Hepatocyte (in vitro differentiated cells): ENCODE results near the gene ASPSCR1. TPM values are rescaled to one million over a fixed set of nuclear protein-coding genes. Genes with fewer than 3 reads are reported as not detected.

Experiments used
- DNase-seq: peaks from one replicate; pipeline ENCODE4 v3.0.0-alpha.2; 2016; ENCODE audit warnings: low spot score
- H2AFZ ChIP-seq: fragments of 200-600 bp; sonication (generic); 2 replicates; pipeline ENCODE4 v1.6.0; 2016; ENCODE audit warnings: antibody characterized with exemption, mild to moderate bottlenecking
- H3K27ac ChIP-seq: fragments of 200-600 bp; sonication (generic); 2 replicates; pipeline ENCODE4 v1.5.1; 2016; ENCODE audit warnings: mild to moderate bottlenecking
- H3K27me3 ChIP-seq: fragments of 200-600 bp; sonication (generic); 2 replicates; pipeline ENCODE4 v1.6.1; 2016
- H3K36me3 ChIP-seq: fragments of 200-600 bp; sonication (generic); replicated peaks from 2 replicates; pipeline ENCODE4 v1.5.1; 2016; ENCODE audit warnings: low read depth; ENCODE audit not compliant: insufficient read depth
- H3K4me1 ChIP-seq: fragments of 200-600 bp; sonication (generic); 2 replicates; pipeline ENCODE4 v1.5.1; 2016; ENCODE audit warnings: mild to moderate bottlenecking, moderate library complexity; ENCODE audit not compliant: insufficient read depth
- H3K4me2 ChIP-seq: fragments of 200-600 bp; sonication (generic); 2 replicates; pipeline ENCODE4 v1.6.0; 2016
- H3K4me3 ChIP-seq: fragments of 200-600 bp; sonication (generic); 2 replicates; pipeline ENCODE4 v1.5.1; 2016; ENCODE audit warnings: mild to moderate bottlenecking
- H3K79me2 ChIP-seq: fragments of 200-600 bp; sonication (generic); 2 replicates; pipeline ENCODE4 v1.6.0; 2017; ENCODE audit warnings: mild to moderate bottlenecking
- H3K9me2 ChIP-seq: fragments of 200-600 bp; sonication (generic); replicated peaks from 2 replicates; pipeline ENCODE4 v1.6.0; 2017; ENCODE audit warnings: mild to moderate bottlenecking; ENCODE audit not compliant: insufficient read depth
- H3K9me3 ChIP-seq: fragments of 200-600 bp; sonication (generic); 2 replicates; pipeline ENCODE4 v1.5.1; 2016; ENCODE audit warnings: low read depth, mild to moderate bottlenecking
- H4K20me1 ChIP-seq: fragments of 200-600 bp; sonication (generic); 2 replicates; pipeline ENCODE4 v1.6.0; 2016; ENCODE audit warnings: mild to moderate bottlenecking; ENCODE audit not compliant: insufficient read depth, poor library complexity, severe bottlenecking
- CTCF ChIP-seq: fragments of 200-600 bp; sonication (generic); IDR thresholded peaks from 2 replicates; pipeline ENCODE4 v1.5.1; 2016; ENCODE audit warnings: antibody characterized with exemption, mild to moderate bottlenecking; ENCODE audit not compliant: poor library complexity
- EZH2 ChIP-seq: fragments of 200-600 bp; sonication (generic); IDR thresholded peaks from 2 replicates; pipeline ENCODE4 v1.6.1; 2016; ENCODE audit warnings: antibody characterized with exemption, mild to moderate bottlenecking, borderline replicate concordance
- EZH2phosphoT487 ChIP-seq: fragments of 200-600 bp; sonication (generic); IDR thresholded peaks from one replicate; pipeline ENCODE4 v1.6.1; 2018; ENCODE audit warnings: antibody characterized with exemption, mild to moderate bottlenecking, low read depth, moderate library complexity; ENCODE audit not compliant: unreplicated experiment, severe bottlenecking
- WGBS: methylation state at CpG from one replicate; pipeline ENCODE4 v1.1.6; 2016; ENCODE audit warnings: low lambda C conversion rate; ENCODE audit errors: missing lambda C conversion rate; 5-methylcytosine and 5-hydroxymethylcytosine counted together
- polyA plus RNA-seq: library from polyadenylated mRNA; unstranded; fragments of >200 nt; fragmentation: Nextera tagmentation; extraction: Ambion mirVana; gene quantifications from 2 replicates; pipeline ENCODE4 v1.2.1, GENCODE V29; 2016
- total RNA-seq: library from RNA; depleted of rRNA; stranded (reverse); fragments of >200 nt; gene quantifications from 2 replicates; pipeline ENCODE4 v1.2.3, GENCODE V29; 2014

ASPSCR1 gene
- total and polyA plus RNA-seq, 2 experiments from 2014 or later = 28.4 to 45.9 TPM

- Histone ChIP-seq H3K9me3 (no peaks in the 10 kb centered on the region), H3K4me1 (peaks cover 20% of the 10 kb centered on the region), H3K79me2 (peaks cover 4% of the 10 kb centered on the region), H3K27me3 (no peaks in the 10 kb centered on the region), H3K27ac (peak overlapping the region; percentile 83), H3K4me2 (peak overlapping the region; percentile 68), H2AFZ (no peak overlapping the region), H3K9me2 (no peaks in the 10 kb centered on the region), H4K20me1 (no peaks in the 10 kb centered on the region), H3K4me3 (no peak overlapping the region), H3K36me3 (no peaks in the 10 kb centered on the region)
- TF ChIP-seq CTCF (no peak), EZH2 (no peak), EZH2phosphoT487 (no peak)
- 92% methylated on average over 24 of the region's 25 CpGs for WGBS
- no peak for DNase-seq
Observed at GRCh38 chr17:81990836-81991683, 13.6 kb downstream of the ASPSCR1 start.

GRCh38 chr17:81991684-81992305 lies 14.4 kb downstream of the ASPSCR1 start:
- 37% methylated on average over 30 of the region's 31 CpGs for WGBS
- H3K27me3 ChIP-seq = no peaks in the 10 kb centered on the region

GRCh38 chr17:81992306-81993102 lies 15.1 kb downstream of the ASPSCR1 start:
- DNase-seq = no peak
- Histone ChIP-seq H4K20me1 (no peaks in the 10 kb centered on the region), H3K9me2 (no peaks in the 10 kb centered on the region), H2AFZ (no peak overlapping the region), H3K9me3 (no peaks in the 10 kb centered on the region), H3K27ac (peak overlapping the region; percentile 83), H3K27me3 (no peaks in the 10 kb centered on the region), H3K4me1 (peaks cover 20% of the 10 kb centered on the region), H3K79me2 (peaks cover 4% of the 10 kb centered on the region), H3K4me2 (peak overlapping the region; percentile 68), H3K4me3 (no peak overlapping the region), H3K36me3 (no peaks in the 10 kb centered on the region)
- TF ChIP-seq EZH2 (no peak), EZH2phosphoT487 (no peak), CTCF (no peak)
- 75% methylated on average over 29 of the region's 31 CpGs for WGBS

More at GRCh38 chr17:81991684-81992305, 14.4 kb downstream of the ASPSCR1 start:
- no peaks in the 10 kb centered on the region for H3K36me3 ChIP-seq
- H3K27ac ChIP-seq = peak overlapping the region; percentile 83
- no peaks in the 10 kb centered on the region for H3K9me3 ChIP-seq
- peaks cover 20% of the 10 kb centered on the region for H3K4me1 ChIP-seq
- no peak overlapping the region for H3K4me3 ChIP-seq
- peak overlapping the region; percentile 68 for H3K4me2 ChIP-seq
- peak; percentile 79 for DNase-seq
- no peak overlapping the region for H2AFZ ChIP-seq
- no peak for TF ChIP-seq CTCF
- no peak for TF ChIP-seq EZH2
- TF ChIP-seq EZH2phosphoT487 = no peak
- H3K9me2 ChIP-seq = no peaks in the 10 kb centered on the region
- H3K79me2 ChIP-seq = peaks cover 4% of the 10 kb centered on the region
- no peaks in the 10 kb centered on the region for H4K20me1 ChIP-seq
